GM23338 (cell line): ENCODE results near the gene TLE6. TPM values are rescaled to one million over a fixed set of nuclear protein-coding genes. Genes with fewer than 3 reads are reported as not detected.

Experiments used
- ATAC-seq: fragments of 200-7000 bp; cut with Tn5 transposase; 3 replicates; pipeline ENCODE4 v1.9.1; 2020
- DNase-seq: peaks from one replicate; pipeline ENCODE4 v3.0.0-alpha.2; 2015; ENCODE audit warnings: low spot score
- H2AFZ ChIP-seq: fragments of 200-600 bp; sonication (generic); 2 replicates; pipeline ENCODE4 v1.8.0; 2016; ENCODE audit warnings: antibody characterized with exemption, mild to moderate bottlenecking, moderate library complexity
- H3F3A ChIP-seq: fragments of 200-600 bp; sonication (generic); replicated peaks from 2 replicates; pipeline ENCODE4 v1.8.0; 2017; ENCODE audit warnings: antibody characterized with exemption, mixed run types, low read depth
- H3K27ac ChIP-seq: fragments of 200-600 bp; sonication (generic); 2 replicates; pipeline ENCODE4 v1.6.1; 2016; ENCODE audit warnings: low read depth
- H3K27me3 ChIP-seq: fragments of 200-600 bp; sonication (generic); 2 replicates; pipeline ENCODE4 v1.8.0; 2016; ENCODE audit warnings: mild to moderate bottlenecking, mixed run types, moderate library complexity; ENCODE audit not compliant: insufficient read depth
- H3K36me3 ChIP-seq: fragments of 200-600 bp; sonication (generic); 2 replicates; pipeline ENCODE4 v1.8.0; 2016; ENCODE audit warnings: mild to moderate bottlenecking; ENCODE audit not compliant: insufficient read depth
- H3K4me1 ChIP-seq: fragments of 200-600 bp; sonication (generic); 2 replicates; pipeline ENCODE4 v1.8.0; 2016; ENCODE audit warnings: mild to moderate bottlenecking, moderate library complexity; ENCODE audit not compliant: insufficient read depth
- H3K4me2 ChIP-seq: fragments of 200-600 bp; sonication (generic); 2 replicates; pipeline ENCODE4 v1.7.1; 2017; ENCODE audit warnings: mixed run types
- H3K4me3 ChIP-seq: fragments of 200-600 bp; sonication (generic); 2 replicates; pipeline ENCODE4 v1.6.1; 2016; ENCODE audit warnings: mixed run types
- H3K79me2 ChIP-seq: fragments of 200-600 bp; sonication (generic); replicated peaks from 2 replicates; pipeline ENCODE4 v1.8.0; 2017; ENCODE audit warnings: mild to moderate bottlenecking; ENCODE audit not compliant: insufficient read depth
- H3K9me2 ChIP-seq: fragments of 200-600 bp; sonication (generic); 2 replicates; pipeline ENCODE4 v1.8.0; 2017; ENCODE audit not compliant: insufficient read depth
- H4K20me1 ChIP-seq: fragments of 200-600 bp; sonication (generic); replicated peaks from 2 replicates; pipeline ENCODE4 v1.8.0; 2017; ENCODE audit warnings: mild to moderate bottlenecking; ENCODE audit not compliant: insufficient read depth
- H3K27ac Mint-ChIP-seq: 2 replicates; pipeline ENCODE4 v1.8.0; 2020; ENCODE audit warnings: inconsistent platforms, mild to moderate bottlenecking, moderate library complexity, mixed read lengths
- H3K27me3 Mint-ChIP-seq: 3 replicates; pipeline ENCODE4 v1.8.0; 2022; ENCODE audit warnings: low read depth, mild to moderate bottlenecking, moderate library complexity, mixed read lengths, inconsistent platforms; ENCODE audit not compliant: insufficient read depth, poor library complexity
- H3K36me3 Mint-ChIP-seq: 3 replicates; pipeline ENCODE4 v1.8.0; 2021; ENCODE audit warnings: low read depth, mild to moderate bottlenecking, inconsistent platforms, moderate library complexity, mixed read lengths
- H3K4me1 Mint-ChIP-seq: 3 replicates; pipeline ENCODE4 v1.8.0; 2020; ENCODE audit warnings: mild to moderate bottlenecking, inconsistent platforms, mixed read lengths
- H3K4me3 Mint-ChIP-seq: 3 replicates; pipeline ENCODE4 v1.8.0; 2021; ENCODE audit warnings: moderate library complexity, mild to moderate bottlenecking, inconsistent platforms, mixed read lengths
- H3K9me3 Mint-ChIP-seq: 3 replicates; pipeline ENCODE4 v1.8.0; 2020; ENCODE audit warnings: moderate library complexity, mild to moderate bottlenecking, inconsistent platforms, mixed read lengths
- CREB1 ChIP-seq: fragments of 250-450 bp; sonication (Bioruptor Pico); IDR thresholded peaks from 2 replicates; pipeline ENCODE4 v1.5.0; 2020; ENCODE audit warnings: low read depth, mild to moderate bottlenecking, moderate library complexity
- EZH2 ChIP-seq: fragments of 200-600 bp; sonication (generic); IDR thresholded peaks from one replicate; pipeline ENCODE4 v1.8.0; 2017; ENCODE audit warnings: antibody characterized with exemption, mild to moderate bottlenecking, low read depth; ENCODE audit not compliant: unreplicated experiment
- EZH2phosphoT487 ChIP-seq: fragments of 200-600 bp; sonication (generic); IDR thresholded peaks from one replicate; pipeline ENCODE4 v1.8.1; 2018; ENCODE audit warnings: antibody characterized with exemption; ENCODE audit not compliant: unreplicated experiment
- JUNB ChIP-seq: IDR thresholded peaks from one replicate; pipeline ENCODE4 v1.6.1; 2016; ENCODE audit warnings: antibody characterized with exemption; ENCODE audit not compliant: unreplicated experiment
- NANOG ChIP-seq: IDR thresholded peaks from 2 replicates; pipeline ENCODE4 v1.6.1; 2016; ENCODE audit warnings: antibody characterized with exemption, borderline replicate concordance
- POLR2AphosphoS5 ChIP-seq: IDR thresholded peaks from 2 replicates; pipeline ENCODE4 v1.6.1; 2016; ENCODE audit warnings: antibody characterized with exemption, low read depth
- STAT1 ChIP-seq: IDR thresholded peaks from one replicate; pipeline ENCODE4 v1.6.1; 2016; ENCODE audit warnings: antibody characterized with exemption; ENCODE audit not compliant: unreplicated experiment
- ZNF114 ChIP-seq: fragments of 250-450 bp; sonication (Bioruptor Pico); IDR thresholded peaks from 2 replicates; pipeline ENCODE4 v1.5.0; 2020; ENCODE audit warnings: mild to moderate bottlenecking, moderate library complexity
- ZNF331 ChIP-seq: fragments of 250-450 bp; sonication (Bioruptor Pico); IDR thresholded peaks from 2 replicates; pipeline ENCODE4 v1.5.0; 2020; ENCODE audit warnings: low read depth, mild to moderate bottlenecking, moderate library complexity
- polyA plus RNA-seq: library from polyadenylated mRNA; unstranded; fragments of >200 nt; fragmentation: Nextera tagmentation; extraction: Ambion mirVana; gene quantifications from 2 replicates; pipeline ENCODE4 v1.2.1, GENCODE V29; 2016
- total RNA-seq: library from RNA; depleted of rRNA; stranded (reverse); fragments of >200 nt; shearing (Covaris generic); gene quantifications from 2 replicates; pipeline ENCODE4 v1.2.3, GENCODE V29; 2014
- TF ChIP-seq, protein P1 (sequence below), 2 experiments: fragments of 200-600 bp in 1 of 2; sonication (generic) in 1 of 2; conservative IDR thresholded peaks; 2 replicates each; pipeline versions ENCODE4 v1.5.1 to v1.6.1; 2016 to 2017; ENCODE audit warnings: antibody characterized with exemption in 2 of 2, low read depth in 2 of 2, mild to moderate bottlenecking in 2 of 2, moderate library complexity in 1 of 2
- TF ChIP-seq, protein P2 (sequence below): fragments of 250-450 bp; sonication (Bioruptor Pico); IDR thresholded peaks from 2 replicates; pipeline ENCODE4 v1.5.0; 2020; ENCODE audit warnings: mild to moderate bottlenecking, moderate library complexity
- TF ChIP-seq, protein P3 (sequence below): IDR thresholded peaks from one replicate; pipeline ENCODE4 v1.6.1; 2018; ENCODE audit warnings: antibody characterized with exemption; ENCODE audit not compliant: unreplicated experiment
- TF ChIP-seq, protein P4 (sequence below): IDR thresholded peaks from 2 replicates; pipeline ENCODE4 v1.6.1; 2016; ENCODE audit warnings: antibody characterized with exemption

Gene TLE6
- total and polyA plus RNA-seq, 2 experiments from 2014 or later: 2.4 TPM

DNA sequence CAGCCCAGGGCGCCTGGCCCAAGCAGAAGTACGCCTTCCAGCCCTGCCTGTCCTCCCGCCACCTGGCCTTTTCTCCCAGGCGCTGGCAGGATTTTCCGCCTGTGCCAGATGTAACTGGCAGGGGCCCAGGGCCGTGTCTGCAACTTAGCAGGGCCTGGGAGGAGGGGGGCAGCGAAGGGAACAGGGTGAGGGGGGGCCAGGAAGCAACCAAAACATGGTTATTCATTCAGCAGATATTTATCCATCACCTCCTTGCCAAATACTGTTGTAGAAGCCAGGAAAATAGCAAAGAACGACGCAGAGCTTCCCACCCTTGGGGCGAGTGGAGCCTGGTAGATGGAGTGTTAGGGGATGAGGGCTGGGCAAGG lies 5.6 kb downstream of the TLE6 start:
- H3K4me3 ChIP-seq: peak overlapping the region; percentile 42; the same call in 1 of the 2 replicates
- peaks cover 24% of the 10 kb centered on the region for H3F3A ChIP-seq
- Mint-ChIP-seq H3K4me1 (peaks cover 34% of the 10 kb centered on the region), H3K9me3 (no peaks in the 10 kb centered on the region; the same call in 2 of the 3 replicates), H3K27me3 (peaks cover 44% of the 10 kb centered on the region), H3K36me3 (no peaks in the 10 kb centered on the region), H3K27ac (no peak overlapping the region; the same call in 1 of the 2 replicates), H3K4me3 (no peak overlapping the region; the same call in 2 of the 3 replicates)
- H3K4me2 ChIP-seq: peak overlapping the region; percentile 64
- H4K20me1 ChIP-seq: no peaks in the 10 kb centered on the region
- H3K4me1 ChIP-seq: peaks cover 33% of the 10 kb centered on the region
- H3K27me3 ChIP-seq: peaks cover 5% of the 10 kb centered on the region; the same call in 1 of the 2 replicates
- H3K79me2 ChIP-seq: no peaks in the 10 kb centered on the region
- no peaks in the 10 kb centered on the region for H3K36me3 ChIP-seq
- peak overlapping the region; percentile 69; the same call in 1 of the 2 replicates for H2AFZ ChIP-seq
- H3K9me2 ChIP-seq: no peaks in the 10 kb centered on the region
- DNase-seq (no peak), ATAC-seq (peak; percentile 3; the same call in 2 of the 3 replicates)
- H3K27ac ChIP-seq: no peak overlapping the region
- TF ChIP-seq, protein P1, sequence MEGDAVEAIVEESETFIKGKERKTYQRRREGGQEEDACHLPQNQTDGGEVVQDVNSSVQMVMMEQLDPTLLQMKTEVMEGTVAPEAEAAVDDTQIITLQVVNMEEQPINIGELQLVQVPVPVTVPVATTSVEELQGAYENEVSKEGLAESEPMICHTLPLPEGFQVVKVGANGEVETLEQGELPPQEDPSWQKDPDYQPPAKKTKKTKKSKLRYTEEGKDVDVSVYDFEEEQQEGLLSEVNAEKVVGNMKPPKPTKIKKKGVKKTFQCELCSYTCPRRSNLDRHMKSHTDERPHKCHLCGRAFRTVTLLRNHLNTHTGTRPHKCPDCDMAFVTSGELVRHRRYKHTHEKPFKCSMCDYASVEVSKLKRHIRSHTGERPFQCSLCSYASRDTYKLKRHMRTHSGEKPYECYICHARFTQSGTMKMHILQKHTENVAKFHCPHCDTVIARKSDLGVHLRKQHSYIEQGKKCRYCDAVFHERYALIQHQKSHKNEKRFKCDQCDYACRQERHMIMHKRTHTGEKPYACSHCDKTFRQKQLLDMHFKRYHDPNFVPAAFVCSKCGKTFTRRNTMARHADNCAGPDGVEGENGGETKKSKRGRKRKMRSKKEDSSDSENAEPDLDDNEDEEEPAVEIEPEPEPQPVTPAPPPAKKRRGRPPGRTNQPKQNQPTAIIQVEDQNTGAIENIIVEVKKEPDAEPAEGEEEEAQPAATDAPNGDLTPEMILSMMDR (conservative IDR thresholded peaks at IDR 0.05; ENCODE audit: low read depth in 2 of 2): no peak
- TF ChIP-seq, protein P2, sequence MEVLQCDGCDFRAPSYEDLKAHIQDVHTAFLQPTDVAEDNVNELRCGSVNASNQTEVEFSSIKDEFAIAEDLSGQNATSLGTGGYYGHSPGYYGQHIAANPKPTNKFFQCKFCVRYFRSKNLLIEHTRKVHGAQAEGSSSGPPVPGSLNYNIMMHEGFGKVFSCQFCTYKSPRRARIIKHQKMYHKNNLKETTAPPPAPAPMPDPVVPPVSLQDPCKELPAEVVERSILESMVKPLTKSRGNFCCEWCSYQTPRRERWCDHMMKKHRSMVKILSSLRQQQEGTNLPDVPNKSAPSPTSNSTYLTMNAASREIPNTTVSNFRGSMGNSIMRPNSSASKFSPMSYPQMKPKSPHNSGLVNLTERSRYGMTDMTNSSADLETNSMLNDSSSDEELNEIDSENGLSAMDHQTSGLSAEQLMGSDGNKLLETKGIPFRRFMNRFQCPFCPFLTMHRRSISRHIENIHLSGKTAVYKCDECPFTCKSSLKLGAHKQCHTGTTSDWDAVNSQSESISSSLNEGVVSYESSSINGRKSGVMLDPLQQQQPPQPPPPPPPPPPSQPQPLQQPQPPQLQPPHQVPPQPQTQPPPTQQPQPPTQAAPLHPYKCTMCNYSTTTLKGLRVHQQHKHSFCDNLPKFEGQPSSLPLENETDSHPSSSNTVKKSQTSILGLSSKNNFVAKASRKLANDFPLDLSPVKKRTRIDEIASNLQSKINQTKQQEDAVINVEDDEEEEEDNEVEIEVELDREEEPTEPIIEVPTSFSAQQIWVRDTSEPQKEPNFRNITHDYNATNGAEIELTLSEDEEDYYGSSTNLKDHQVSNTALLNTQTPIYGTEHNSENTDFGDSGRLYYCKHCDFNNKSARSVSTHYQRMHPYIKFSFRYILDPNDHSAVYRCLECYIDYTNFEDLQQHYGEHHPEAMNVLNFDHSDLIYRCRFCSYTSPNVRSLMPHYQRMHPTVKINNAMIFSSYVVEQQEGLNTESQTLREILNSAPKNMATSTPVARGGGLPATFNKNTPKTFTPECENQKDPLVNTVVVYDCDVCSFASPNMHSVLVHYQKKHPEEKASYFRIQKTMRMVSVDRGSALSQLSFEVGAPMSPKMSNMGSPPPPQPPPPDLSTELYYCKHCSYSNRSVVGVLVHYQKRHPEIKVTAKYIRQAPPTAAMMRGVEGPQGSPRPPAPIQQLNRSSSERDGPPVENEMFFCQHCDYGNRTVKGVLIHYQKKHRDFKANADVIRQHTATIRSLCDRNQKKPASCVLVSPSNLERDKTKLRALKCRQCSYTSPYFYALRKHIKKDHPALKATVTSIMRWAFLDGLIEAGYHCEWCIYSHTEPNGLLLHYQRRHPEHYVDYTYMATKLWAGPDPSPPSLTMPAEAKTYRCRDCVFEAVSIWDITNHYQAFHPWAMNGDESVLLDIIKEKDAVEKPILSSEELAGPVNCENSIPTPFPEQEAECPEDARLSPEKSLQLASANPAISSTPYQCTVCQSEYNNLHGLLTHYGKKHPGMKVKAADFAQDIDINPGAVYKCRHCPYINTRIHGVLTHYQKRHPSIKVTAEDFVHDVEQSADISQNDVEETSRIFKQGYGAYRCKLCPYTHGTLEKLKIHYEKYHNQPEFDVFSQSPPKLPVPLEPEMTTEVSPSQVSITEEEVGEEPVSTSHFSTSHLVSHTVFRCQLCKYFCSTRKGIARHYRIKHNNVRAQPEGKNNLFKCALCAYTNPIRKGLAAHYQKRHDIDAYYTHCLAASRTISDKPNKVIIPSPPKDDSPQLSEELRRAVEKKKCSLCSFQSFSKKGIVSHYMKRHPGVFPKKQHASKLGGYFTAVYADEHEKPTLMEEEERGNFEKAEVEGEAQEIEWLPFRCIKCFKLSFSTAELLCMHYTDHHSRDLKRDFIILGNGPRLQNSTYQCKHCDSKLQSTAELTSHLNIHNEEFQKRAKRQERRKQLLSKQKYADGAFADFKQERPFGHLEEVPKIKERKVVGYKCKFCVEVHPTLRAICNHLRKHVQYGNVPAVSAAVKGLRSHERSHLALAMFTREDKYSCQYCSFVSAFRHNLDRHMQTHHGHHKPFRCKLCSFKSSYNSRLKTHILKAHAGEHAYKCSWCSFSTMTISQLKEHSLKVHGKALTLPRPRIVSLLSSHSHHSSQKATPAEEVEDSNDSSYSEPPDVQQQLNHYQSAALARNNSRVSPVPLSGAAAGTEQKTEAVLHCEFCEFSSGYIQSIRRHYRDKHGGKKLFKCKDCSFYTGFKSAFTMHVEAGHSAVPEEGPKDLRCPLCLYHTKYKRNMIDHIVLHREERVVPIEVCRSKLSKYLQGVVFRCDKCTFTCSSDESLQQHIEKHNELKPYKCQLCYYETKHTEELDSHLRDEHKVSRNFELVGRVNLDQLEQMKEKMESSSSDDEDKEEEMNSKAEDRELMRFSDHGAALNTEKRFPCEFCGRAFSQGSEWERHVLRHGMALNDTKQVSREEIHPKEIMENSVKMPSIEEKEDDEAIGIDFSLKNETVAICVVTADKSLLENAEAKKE: no peak
- TF ChIP-seq, protein P3, sequence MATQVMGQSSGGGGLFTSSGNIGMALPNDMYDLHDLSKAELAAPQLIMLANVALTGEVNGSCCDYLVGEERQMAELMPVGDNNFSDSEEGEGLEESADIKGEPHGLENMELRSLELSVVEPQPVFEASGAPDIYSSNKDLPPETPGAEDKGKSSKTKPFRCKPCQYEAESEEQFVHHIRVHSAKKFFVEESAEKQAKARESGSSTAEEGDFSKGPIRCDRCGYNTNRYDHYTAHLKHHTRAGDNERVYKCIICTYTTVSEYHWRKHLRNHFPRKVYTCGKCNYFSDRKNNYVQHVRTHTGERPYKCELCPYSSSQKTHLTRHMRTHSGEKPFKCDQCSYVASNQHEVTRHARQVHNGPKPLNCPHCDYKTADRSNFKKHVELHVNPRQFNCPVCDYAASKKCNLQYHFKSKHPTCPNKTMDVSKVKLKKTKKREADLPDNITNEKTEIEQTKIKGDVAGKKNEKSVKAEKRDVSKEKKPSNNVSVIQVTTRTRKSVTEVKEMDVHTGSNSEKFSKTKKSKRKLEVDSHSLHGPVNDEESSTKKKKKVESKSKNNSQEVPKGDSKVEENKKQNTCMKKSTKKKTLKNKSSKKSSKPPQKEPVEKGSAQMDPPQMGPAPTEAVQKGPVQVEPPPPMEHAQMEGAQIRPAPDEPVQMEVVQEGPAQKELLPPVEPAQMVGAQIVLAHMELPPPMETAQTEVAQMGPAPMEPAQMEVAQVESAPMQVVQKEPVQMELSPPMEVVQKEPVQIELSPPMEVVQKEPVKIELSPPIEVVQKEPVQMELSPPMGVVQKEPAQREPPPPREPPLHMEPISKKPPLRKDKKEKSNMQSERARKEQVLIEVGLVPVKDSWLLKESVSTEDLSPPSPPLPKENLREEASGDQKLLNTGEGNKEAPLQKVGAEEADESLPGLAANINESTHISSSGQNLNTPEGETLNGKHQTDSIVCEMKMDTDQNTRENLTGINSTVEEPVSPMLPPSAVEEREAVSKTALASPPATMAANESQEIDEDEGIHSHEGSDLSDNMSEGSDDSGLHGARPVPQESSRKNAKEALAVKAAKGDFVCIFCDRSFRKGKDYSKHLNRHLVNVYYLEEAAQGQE: no peak
- TF ChIP-seq POLR2AphosphoS5: no peak
- TF ChIP-seq EZH2phosphoT487: no peak
- TF ChIP-seq CREB1 (CRISPR knock-in tag): no peak
- TF ChIP-seq NANOG: no peak
- TF ChIP-seq, protein P4, sequence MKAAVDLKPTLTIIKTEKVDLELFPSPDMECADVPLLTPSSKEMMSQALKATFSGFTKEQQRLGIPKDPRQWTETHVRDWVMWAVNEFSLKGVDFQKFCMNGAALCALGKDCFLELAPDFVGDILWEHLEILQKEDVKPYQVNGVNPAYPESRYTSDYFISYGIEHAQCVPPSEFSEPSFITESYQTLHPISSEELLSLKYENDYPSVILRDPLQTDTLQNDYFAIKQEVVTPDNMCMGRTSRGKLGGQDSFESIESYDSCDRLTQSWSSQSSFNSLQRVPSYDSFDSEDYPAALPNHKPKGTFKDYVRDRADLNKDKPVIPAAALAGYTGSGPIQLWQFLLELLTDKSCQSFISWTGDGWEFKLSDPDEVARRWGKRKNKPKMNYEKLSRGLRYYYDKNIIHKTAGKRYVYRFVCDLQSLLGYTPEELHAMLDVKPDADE: no peak
- no peak for TF ChIP-seq STAT1
- TF ChIP-seq ZNF331: no peak
- TF ChIP-seq JUNB: no peak
- TF ChIP-seq ZNF114 (CRISPR knock-in tag): no peak
- TF ChIP-seq EZH2: no peak
